HEK293T (cell line): ENCODE measurements around the gene HSD11B1.

ENCODE experiments used
- CTCF ChIA-PET: fragments of 350-600 bp; formaldehyde crosslinking; extraction: SDS; loops from one replicate; lab custom pipeline; 2021; ENCODE audit warnings: antibody characterized with exemption, inconsistent platforms; lab: Yijun Ruan, JAX
- POLR2A ChIA-PET: fragments of 350-600 bp; formaldehyde crosslinking; extraction: SDS; loops from one replicate; lab custom pipeline; 2020; ENCODE audit warnings: antibody characterized with exemption, inconsistent platforms; lab: Yijun Ruan, JAX
- DNase-seq: peaks from one replicate; pipeline ENCODE4 v3.0.0; 2012; ENCODE audit warnings: mixed read lengths; ENCODE audit errors: extremely low spot score
- ARNT ChIP-seq: fragments of 450-650 bp; IDR thresholded peaks from 2 replicates; pipeline ENCODE4 v1.6.1; 2017; ENCODE audit warnings: mild to moderate bottlenecking
- BHLHE40 ChIP-seq: fragments of 450-650 bp; IDR thresholded peaks from 2 replicates; pipeline ENCODE4 v1.6.1; 2016; ENCODE audit warnings: mild to moderate bottlenecking, moderate library complexity, borderline replicate concordance
- CTBP1 ChIP-seq: fragments of 450-650 bp; IDR thresholded peaks from 2 replicates; pipeline ENCODE4 v1.6.1; 2016; ENCODE audit warnings: borderline replicate concordance
- ELF4 ChIP-seq: fragments of 450-650 bp; IDR thresholded peaks from 2 replicates; pipeline ENCODE4 v1.6.1; 2017; ENCODE audit warnings: antibody characterized with exemption
- FOXA1 ChIP-seq: fragments of 450-650 bp; IDR thresholded peaks from 2 replicates; pipeline ENCODE4 v1.6.1; 2016; ENCODE audit warnings: mild to moderate bottlenecking
- FOXK2 ChIP-seq: fragments of 450-650 bp; IDR thresholded peaks from 2 replicates; pipeline ENCODE4 v1.6.1; 2016; ENCODE audit warnings: mild to moderate bottlenecking
- FOXM1 ChIP-seq: fragments of 450-650 bp; IDR thresholded peaks from 2 replicates; pipeline ENCODE4 v1.6.1; 2017; ENCODE audit warnings: mild to moderate bottlenecking, borderline replicate concordance
- HDGF ChIP-seq: fragments of 450-650 bp; IDR thresholded peaks from 2 replicates; pipeline ENCODE4 v1.6.1; 2017; ENCODE audit warnings: antibody characterized with exemption, borderline replicate concordance
- L3MBTL2 ChIP-seq: fragments of 450-650 bp; conservative IDR thresholded peaks from 2 replicates; pipeline ENCODE4 v1.6.1; 2016; ENCODE audit warnings: mild to moderate bottlenecking
- LEF1 ChIP-seq: fragments of 450-650 bp; IDR thresholded peaks from 2 replicates; pipeline ENCODE4 v1.6.1; 2017; ENCODE audit warnings: mild to moderate bottlenecking, borderline replicate concordance
- NFRKB ChIP-seq: fragments of 450-650 bp; IDR thresholded peaks from 2 replicates; pipeline ENCODE4 v1.6.1; 2016; ENCODE audit warnings: mild to moderate bottlenecking, moderate library complexity
- SP1 ChIP-seq: fragments of 450-650 bp; IDR thresholded peaks from 2 replicates; pipeline ENCODE4 v1.6.1; 2017
- SUZ12 ChIP-seq: fragments of 450-650 bp; IDR thresholded peaks from 2 replicates; pipeline ENCODE4 v1.6.1; 2016; ENCODE audit warnings: mild to moderate bottlenecking
- TARDBP ChIP-seq: fragments of 450-650 bp; IDR thresholded peaks from 2 replicates; pipeline ENCODE4 v1.6.1; 2016
- ZNF384 ChIP-seq: fragments of 450-650 bp; IDR thresholded peaks from 2 replicates; pipeline ENCODE4 v1.6.1; 2016
- TF ChIP-seq, protein P1 (sequence below): fragments of 450-650 bp; IDR thresholded peaks from 2 replicates; pipeline ENCODE4 v1.6.1; 2016

The HSD11B1 gene

DNA sequence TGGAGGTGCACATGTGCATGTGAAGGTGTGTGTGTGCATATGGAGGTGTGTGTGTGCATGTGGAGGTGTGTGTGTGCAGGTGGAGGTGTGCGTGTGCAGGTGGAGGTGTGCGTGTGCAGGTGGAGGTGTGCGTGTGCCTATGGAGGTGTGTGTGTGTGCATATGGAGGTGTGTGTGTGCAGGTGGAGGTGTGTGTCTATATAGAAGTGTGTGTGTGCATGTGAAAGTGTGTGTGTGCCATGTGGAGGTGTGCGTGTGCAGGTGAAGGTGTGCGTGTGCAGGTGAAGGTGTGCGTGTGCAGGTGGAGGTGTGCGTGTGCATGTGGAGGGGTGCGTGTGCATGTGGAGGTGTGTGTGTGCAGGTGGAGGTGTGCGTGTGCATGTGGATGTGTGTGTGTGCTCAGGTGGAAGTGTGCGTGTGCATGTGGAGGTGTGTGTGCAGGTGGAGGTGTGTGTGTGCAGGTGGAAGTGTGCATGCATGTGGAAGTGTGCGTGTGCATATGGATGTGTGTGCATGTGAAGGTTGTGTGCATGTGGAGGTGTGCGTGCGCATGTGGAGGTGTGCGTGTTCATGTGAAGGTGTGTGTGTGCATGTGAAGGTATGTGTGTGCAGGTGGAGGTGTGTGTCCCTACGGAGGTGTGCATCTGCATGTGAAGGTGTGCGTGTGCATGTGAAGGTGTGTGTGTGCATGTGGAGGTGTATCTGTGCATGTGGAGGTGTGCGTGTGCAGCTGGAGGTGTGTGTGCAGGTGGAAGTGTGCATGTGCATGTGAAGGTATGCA, 66.2 kb downstream of the HSD11B1 start:
- CTCF ChIA-PET: no interaction called here
- POLR2A ChIA-PET: no interaction called here
- no peak for DNase-seq
- no peak for TF ChIP-seq FOXA1
- 0 out of 2 replicates have a peak, but pooled peaks have one; percentile 9 for TF ChIP-seq CTBP1

DNA sequence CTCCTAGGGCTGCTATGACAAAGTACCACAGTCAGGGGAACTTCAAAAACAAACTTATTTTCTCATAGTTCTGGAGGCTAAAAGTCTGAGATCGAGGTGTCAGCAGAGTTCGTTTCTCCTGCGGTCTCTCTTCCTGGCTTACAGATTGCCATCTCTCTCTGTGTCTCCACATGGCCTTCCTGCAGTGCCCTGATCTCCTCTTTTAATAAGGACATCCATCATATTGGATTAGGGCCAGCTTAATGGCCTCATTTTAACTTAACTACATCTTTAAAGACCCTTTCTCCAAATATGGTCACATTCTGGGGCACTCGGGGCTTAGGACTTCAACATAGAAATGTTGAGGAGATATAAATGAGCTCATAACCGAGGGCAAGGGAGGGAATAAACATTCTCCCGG, 67.5 kb downstream of the HSD11B1 start:
- POLR2A ChIA-PET: interaction anchor here (0.6 kb wide), 1 partner anchor 12 kb away, joined by 3 read pairs; the partner anchor contains the start of gene C1orf74
- CTCF ChIA-PET: no interaction called here
- TF ChIP-seq CTBP1 (no peak), ZNF384 (no peak), TARDBP (no peak), LEF1 (no peak), FOXK2 (no peak), ELF4 (no peak), BHLHE40 (no peak), NFRKB (no peak), SP1 (no peak), FOXM1 (no peak), L3MBTL2 (no peak), HDGF (no peak), SUZ12 (no peak), ARNT (no peak), FOXA1 (no peak)
- no peak for DNase-seq

DNA sequence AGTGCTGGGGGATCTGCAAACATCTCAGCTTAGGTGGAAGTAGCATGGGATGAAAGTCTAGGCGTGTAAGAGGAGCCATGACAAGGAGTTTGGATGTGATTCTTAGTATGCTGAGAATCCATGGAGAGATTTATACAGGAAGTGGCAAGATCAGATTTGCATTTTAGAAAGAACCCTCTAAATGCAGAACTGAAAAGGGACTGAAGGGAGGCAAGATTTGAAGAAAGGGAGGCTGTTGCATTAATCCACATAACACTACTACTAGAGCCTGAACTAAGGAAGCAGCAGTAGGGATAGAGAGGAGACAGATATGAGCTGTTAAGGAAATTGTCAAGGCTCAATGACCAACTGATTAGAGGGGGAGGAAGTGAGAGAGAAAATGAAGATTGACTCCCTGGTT, 69.9 kb downstream of the HSD11B1 start:
- no peak for DNase-seq
- no peak for TF ChIP-seq CTBP1
- TF ChIP-seq SUZ12: no peak
- no peak for TF ChIP-seq FOXM1
- no peak for TF ChIP-seq TARDBP
- no peak for TF ChIP-seq ZNF384
- TF ChIP-seq, protein P1, sequence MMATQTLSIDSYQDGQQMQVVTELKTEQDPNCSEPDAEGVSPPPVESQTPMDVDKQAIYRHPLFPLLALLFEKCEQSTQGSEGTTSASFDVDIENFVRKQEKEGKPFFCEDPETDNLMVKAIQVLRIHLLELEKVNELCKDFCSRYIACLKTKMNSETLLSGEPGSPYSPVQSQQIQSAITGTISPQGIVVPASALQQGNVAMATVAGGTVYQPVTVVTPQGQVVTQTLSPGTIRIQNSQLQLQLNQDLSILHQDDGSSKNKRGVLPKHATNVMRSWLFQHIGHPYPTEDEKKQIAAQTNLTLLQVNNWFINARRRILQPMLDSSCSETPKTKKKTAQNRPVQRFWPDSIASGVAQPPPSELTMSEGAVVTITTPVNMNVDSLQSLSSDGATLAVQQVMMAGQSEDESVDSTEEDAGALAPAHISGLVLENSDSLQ: no peak
- TF ChIP-seq L3MBTL2: no peak
- TF ChIP-seq FOXK2: no peak
- ChIA-PET CTCF (no interaction called here), POLR2A (interaction anchor here (3.0 kb wide), 1 partner anchor 10 kb away, joined by 15 read pairs; the partner anchor contains the start of gene C1orf74)

DNA sequence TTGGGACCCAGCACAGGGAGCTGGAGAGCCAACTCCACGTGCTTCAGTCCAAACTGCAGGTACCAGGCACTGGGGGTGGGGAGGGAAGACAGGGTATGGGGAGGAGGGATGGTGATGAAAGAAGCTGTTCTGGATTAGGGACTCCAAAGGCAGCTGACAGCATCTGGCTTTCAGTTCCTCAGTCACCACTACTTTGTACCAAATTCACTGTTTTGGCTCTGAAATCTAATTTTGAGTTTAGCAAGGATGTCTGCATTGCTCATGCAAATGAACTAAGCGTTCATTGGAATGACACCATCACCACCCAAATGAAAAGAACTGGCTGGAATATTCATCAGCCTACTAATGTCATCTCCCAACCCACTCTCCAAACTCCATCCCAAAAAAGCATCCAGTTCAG, 71.0 kb downstream of the HSD11B1 start:
- ChIA-PET POLR2A (interaction anchor here (3.0 kb wide), 1 partner anchor 9 kb away, joined by 15 read pairs; the partner anchor contains the start of gene C1orf74), CTCF (no interaction called here)
- no peak for TF ChIP-seq SUZ12
- no peak for TF ChIP-seq HDGF
- no peak for TF ChIP-seq FOXM1
- no peak for TF ChIP-seq LEF1
- no peak for TF ChIP-seq L3MBTL2
- TF ChIP-seq, protein P1: no peak
- TF ChIP-seq TARDBP: no peak
- no peak for TF ChIP-seq ELF4
- no peak for TF ChIP-seq FOXA1
- no peak for TF ChIP-seq ARNT
- TF ChIP-seq SP1: no peak
- no peak for TF ChIP-seq NFRKB
- no peak for TF ChIP-seq FOXK2
- TF ChIP-seq ZNF384: no peak
- TF ChIP-seq CTBP1: no peak
- no peak for TF ChIP-seq BHLHE40
- no peak for DNase-seq

DNA sequence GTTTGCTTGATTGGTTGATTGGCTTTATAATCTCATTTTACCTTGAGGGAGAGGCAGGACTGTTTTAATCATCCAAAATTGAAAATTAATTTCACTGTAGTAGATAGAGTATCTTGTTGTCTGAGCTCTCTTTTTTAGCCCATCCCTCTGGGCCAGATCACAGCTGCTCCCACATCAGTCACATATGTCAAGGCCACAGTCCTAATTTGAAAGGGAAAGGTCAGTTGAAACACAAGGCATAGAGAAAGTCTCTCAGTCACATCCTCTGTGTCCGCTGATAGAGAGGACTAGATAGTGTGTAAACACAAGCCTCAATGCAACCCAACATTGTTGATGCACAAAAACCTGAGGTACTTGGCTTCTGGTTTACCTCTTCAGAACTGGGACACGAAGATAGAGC, 72.9 kb downstream of the HSD11B1 start:
- DNase-seq: no peak
- POLR2A ChIA-PET: no interaction called here
- CTCF ChIA-PET: interaction anchor here (0.7 kb wide), 1 partner anchor 45 kb away, joined by 3 read pairs; no protein-coding TSS in a partner anchor
- TF ChIP-seq CTBP1: no peak
- no peak for TF ChIP-seq BHLHE40
- no peak for TF ChIP-seq SUZ12

DNA sequence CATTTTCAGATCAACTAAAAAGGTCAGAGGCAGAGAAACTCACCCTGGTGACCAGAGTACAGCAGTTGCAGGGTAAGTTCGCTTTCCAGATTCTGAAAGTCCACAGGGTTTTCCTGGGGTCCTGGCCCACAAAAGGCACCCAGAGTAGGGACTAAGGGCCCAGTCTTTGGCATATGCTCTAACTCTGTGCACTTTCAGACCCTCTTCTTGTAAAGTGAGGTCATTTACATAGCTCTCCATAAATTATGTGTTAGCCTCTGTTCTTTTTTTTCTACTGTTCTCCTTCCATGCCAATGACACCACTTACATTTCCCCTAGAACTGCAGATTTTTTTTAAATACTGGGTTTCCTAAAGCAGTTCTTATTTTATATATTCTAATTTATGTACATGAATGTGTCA, 73.5 kb downstream of the HSD11B1 start:
- POLR2A ChIA-PET: no interaction called here
- TF ChIP-seq L3MBTL2 (no peak), CTBP1 (no peak), SP1 (no peak), TARDBP (no peak), FOXK2 (no peak), ELF4 (no peak), HDGF (no peak), NFRKB (no peak), FOXA1 (no peak), ZNF384 (no peak), SUZ12 (no peak), FOXM1 (no peak), ARNT (no peak), LEF1 (no peak), BHLHE40 (no peak)
- TF ChIP-seq, protein P1: no peak
- no peak for DNase-seq
- CTCF ChIA-PET: no interaction called here
